Fibroblast of the aortic adventitia (primary cell): Measurements from ENCODE around the gene GPR139. TPM values are rescaled to one million over a fixed set of nuclear protein-coding genes. Genes with fewer than 3 reads are reported as not detected.
A peak's percentile ranks its signal among the peaks of the same experiment; 100 is the strongest.

Source experiments
- DNase-seq: peaks from one replicate; pipeline ENCODE4 v3.0.0-alpha.2; 2010; ENCODE audit warnings: low read depth
- H3K4me3 ChIP-seq: 2 replicates; pipeline ENCODE4 v1.5.1; 2011; ENCODE audit warnings: low read depth, mild to moderate bottlenecking, control low read depth, low read length, moderate library complexity
- total RNA-seq: library from RNA; depleted of rRNA; stranded (reverse); fragments of >200 nt; gene quantifications from 2 replicates; pipeline ENCODE4 v1.2.3, GENCODE V29; 2012; ENCODE audit warnings: low replicate concordance
- TF ChIP-seq, protein P1 (sequence below): IDR thresholded peaks from 2 replicates; pipeline ENCODE4 v1.5.1; 2011; ENCODE audit warnings: mild to moderate bottlenecking, low read length, control low read depth, inconsistent platforms; ENCODE audit not compliant: insufficient read depth

The GPR139 gene
- total RNA-seq, 1 donor, result not detected

DNA sequence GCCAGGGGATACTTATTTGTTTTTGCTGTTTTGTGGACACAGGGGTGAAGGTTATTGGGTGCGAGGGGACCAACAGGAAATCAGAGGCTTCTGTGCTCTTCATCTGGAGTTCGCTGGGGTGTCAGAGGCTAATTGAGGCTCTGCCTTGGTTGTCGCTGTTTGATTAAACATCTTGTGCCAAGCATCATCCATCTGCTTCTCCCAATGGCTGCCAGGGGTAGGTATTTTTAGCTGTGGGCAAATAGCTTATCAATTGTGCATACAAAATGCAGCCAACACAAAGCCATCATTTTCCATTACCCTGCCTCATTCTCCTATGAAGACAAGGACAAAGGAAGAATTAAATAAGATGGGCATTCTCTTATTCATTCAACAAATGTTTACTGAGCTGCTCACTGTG, 27.8 kb downstream of the GPR139 start:
- TF ChIP-seq, protein P1, sequence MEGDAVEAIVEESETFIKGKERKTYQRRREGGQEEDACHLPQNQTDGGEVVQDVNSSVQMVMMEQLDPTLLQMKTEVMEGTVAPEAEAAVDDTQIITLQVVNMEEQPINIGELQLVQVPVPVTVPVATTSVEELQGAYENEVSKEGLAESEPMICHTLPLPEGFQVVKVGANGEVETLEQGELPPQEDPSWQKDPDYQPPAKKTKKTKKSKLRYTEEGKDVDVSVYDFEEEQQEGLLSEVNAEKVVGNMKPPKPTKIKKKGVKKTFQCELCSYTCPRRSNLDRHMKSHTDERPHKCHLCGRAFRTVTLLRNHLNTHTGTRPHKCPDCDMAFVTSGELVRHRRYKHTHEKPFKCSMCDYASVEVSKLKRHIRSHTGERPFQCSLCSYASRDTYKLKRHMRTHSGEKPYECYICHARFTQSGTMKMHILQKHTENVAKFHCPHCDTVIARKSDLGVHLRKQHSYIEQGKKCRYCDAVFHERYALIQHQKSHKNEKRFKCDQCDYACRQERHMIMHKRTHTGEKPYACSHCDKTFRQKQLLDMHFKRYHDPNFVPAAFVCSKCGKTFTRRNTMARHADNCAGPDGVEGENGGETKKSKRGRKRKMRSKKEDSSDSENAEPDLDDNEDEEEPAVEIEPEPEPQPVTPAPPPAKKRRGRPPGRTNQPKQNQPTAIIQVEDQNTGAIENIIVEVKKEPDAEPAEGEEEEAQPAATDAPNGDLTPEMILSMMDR, result no peak
- no peak for DNase-seq
- H3K4me3 ChIP-seq, result no peak overlapping the region

DNA sequence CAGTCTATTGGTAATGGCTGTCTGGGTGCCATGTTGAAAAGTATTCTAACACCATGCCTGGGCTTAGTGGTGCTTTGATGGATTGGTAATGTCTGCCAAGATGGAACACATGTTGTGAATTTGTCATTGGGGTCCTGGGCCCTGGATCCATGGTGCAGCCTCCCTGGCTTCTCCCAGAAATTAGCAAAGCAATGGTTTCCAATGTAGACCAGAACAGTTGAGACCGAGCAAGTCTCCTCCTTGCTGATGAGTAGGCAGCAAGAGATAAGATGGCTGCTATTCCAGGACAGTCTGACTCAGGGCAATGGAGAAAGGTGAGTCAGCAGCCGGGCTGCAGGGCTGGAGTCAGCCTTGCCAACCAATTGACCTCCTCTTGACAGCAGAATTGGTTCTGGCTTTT, 30.8 kb downstream of the GPR139 start:
- TF ChIP-seq, protein P1, result no peak
- no peak overlapping the region for H3K4me3 ChIP-seq
- DNase-seq, result no peak

DNA sequence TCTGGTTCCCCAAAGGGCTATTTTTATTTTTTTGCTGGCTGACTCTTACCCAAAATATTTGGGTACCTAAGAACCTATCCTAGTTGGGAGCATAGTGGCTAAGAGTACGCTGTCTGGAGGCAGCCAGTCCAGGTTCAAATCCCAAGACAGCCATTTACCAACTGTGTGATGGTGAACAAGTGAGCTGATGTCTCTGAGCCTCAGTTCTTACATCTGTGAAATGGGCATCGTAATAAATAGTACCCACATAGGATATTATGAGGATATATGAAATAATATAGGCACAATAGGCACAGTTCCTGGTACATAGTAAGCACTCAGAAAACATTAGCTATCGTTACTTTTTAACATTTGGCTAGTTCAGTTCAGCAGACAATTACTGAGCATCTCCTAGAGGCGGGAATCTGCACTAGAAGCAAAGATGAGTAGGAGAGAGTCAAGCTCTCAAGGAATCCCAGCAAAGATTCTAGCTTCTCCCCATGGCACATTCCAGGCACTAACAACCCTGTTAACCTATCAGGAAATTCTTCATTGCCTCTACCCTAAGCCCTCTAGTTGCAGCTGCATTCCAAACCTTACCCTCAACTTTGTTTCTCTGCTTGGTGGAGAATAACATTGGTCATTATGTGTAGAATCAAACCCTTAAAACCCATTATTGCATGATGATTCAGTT, 31.6 kb downstream of the GPR139 start:
- TF ChIP-seq, protein P1, result no peak
- no peak for DNase-seq

DNA sequence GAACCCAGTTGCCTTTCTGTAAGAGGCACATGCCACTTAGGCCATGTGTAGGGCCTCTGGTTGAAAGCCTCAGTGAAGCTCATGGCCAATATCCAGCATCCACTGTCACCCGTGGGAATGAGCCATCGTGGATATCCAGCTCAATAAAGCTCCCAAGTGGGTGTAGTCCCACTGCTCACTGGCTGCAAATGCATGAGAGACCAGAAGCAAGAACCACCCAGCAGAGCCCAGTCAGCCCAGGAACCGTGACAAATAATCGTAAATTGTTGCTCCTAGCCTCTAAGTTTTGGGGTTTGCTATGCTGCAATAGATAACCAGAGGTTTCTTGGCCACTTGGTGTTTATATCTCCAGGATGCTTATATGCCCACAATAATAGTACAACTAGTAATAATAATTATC, 33.7 kb downstream of the GPR139 start:
- no peak for DNase-seq
- H3K4me3 ChIP-seq, result no peak overlapping the region
- TF ChIP-seq, protein P1, result no peak

More for the DNA sequence above, 31.6 kb downstream of the GPR139 start:
- H3K4me3 ChIP-seq, result no peak overlapping the region

DNA sequence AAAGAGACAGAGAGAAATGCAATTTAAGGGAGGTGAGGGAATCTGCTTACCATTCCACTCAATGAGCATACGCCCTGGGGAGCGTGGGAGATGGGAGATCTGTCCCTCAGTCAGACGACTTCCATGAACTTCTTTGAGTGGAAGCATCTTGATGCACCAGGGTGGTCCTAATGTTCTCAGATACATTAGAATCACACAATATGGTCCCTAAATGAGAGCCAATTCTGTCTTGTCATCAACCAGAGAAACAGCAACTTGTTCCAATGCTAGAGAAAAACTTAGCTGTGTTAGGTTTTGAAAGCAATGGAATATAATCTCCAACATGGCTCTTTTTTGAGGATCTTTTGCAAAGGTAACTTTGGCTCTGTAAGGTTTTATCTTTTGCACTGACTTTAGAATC, 44.1 kb downstream of the GPR139 start:
- no peak for DNase-seq
- TF ChIP-seq, protein P1, result no peak
- H3K4me3 ChIP-seq, result no peak overlapping the region

DNA sequence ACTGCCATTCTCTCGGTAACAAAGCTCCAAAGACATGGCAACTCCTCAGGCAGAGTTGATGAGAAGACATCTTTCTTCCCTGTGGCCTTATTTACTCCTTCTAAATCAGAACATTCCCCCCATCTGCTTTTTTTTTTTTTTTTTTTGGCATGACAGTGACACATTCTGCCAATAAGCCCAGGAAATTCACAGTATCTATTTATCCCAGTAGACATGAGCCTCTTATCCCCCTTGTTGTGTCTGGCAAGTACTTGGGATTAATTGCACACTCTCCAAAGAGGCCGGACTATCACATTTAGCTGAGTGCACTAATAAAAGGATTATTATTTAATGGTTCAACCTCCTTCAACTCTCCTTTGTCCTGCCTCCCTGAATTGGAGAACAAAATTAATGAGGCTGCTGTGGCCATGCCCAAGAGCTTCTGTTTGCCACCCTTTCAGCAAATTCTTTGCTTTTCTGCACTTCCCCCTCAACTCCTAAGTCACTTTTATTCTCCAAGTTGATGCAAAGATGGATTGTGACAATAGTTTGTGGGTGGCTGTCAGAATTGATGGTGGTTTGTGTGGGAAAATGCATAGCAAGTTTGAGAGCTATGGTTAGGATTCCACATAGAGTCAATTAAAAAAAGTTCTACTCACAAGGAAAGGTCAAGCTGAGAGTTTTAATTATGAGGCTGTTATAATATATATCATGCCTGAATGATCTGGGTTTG, 47.2 kb downstream of the GPR139 start:
- no peak for DNase-seq
- TF ChIP-seq, protein P1, result no peak
- H3K4me3 ChIP-seq, result no peak overlapping the region

DNA sequence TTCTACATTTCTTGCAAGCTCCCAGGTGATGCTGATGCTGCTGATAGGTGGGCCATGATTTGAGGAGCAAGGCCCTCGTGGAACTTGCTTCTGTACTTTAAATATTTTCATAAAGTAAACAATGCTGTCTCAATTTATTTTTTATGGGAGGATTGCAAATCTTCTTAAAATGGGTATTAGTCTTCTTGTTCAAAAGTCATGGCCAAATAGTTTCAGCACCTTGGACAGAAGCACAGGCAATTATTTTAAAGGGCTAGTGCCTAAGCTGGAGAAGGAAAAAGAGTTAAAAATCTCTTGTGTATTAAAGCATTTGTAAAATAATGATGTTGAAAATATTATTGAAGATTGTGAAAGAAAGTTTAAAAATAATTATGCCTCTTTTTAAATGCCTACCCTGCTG, 50.5 kb downstream of the GPR139 start:
- DNase-seq, result peak; percentile 12
- TF ChIP-seq, protein P1, result no peak
- H3K4me3 ChIP-seq, result no peak overlapping the region
